CD4-positive, alpha-beta T cell treated with Interferon alpha-2 for 1 hour (primary cell): Measurements from ENCODE around the gene TAF10.
A peak's percentile ranks its signal among the peaks of the same experiment; 100 is the strongest.

ENCODE experiments used
- DNase-seq, 2 donors: peaks; one replicate each; pipeline ENCODE4 v3.0.0-alpha.2; 2020 to 2022

TAF10 gene

GRCh38 chr11:6623391-6624363 lies 11.7 kb upstream of the TAF10 start:
- DNase-seq = no peak

- DNase-seq = no peak
These were observed 10.5 kb upstream of the TAF10 start for GRCh38 chr11:6622261-6623171.

DNA sequence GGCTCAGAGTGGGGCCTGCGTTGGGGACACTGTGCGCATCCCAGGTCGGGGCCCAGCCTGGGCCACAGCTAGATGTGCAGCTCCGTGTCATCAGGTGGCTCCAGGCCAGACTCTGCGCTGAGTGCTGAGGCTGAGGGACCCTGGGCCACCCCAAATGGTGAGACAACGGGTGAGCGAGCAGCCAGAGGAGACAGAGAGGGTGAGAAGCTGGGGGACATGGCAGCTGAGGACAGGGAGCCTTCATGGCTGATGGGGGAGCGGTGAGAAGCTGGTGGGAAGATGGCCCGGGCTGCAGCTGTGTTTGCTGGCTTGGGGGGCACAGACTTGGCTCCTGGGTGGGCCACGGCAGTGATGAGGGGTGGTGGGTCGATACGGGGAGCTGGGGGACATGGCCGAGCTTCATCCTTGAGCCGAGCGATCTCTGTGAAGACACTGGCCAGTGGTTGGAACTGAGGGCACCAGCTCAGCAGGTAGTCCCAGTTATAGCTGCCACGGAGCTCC lies 9.7 kb upstream of the TAF10 start:
- no peak for DNase-seq

DNA sequence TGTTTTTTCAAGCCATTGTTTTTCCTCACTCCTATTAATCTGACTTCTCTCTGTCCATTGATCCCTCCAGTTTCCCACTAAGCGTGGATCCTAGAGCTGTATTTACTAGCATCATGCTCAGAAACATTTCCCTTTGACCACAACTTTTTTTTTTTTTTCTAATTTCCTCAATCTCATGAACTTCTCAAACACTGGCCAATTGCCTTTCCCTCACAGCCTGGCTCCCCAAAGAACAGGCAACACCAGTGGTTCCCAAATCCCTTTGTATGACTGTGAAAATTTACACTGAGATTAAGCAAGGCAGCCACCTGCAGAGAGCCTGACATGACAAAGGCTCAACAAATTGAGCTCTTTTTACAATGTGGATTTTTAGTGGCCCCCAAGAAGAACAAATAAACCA lies 8.6 kb upstream of the TAF10 start:
- DNase-seq = no peak

GRCh38 chr11:6619004-6619745 lies 7.2 kb upstream of the TAF10 start, which contains the start of gene TPP1:
Gene TPP1, minus strand, starts transcription at chr11:6619422. Its CDS starts 22 bp downstream, at chr11:6619400.
- DNase-seq = peak; percentile 91 to 94

GRCh38 chr11:6618117-6619003 lies 6.3 kb upstream of the TAF10 start:
- DNase-seq = peak; percentile 73 to 79

GRCh38 chr11:6617315-6617781 lies 5.3 kb upstream of the TAF10 start:
- DNase-seq = peak in 1 of 2 donors; percentile 20

DNA sequence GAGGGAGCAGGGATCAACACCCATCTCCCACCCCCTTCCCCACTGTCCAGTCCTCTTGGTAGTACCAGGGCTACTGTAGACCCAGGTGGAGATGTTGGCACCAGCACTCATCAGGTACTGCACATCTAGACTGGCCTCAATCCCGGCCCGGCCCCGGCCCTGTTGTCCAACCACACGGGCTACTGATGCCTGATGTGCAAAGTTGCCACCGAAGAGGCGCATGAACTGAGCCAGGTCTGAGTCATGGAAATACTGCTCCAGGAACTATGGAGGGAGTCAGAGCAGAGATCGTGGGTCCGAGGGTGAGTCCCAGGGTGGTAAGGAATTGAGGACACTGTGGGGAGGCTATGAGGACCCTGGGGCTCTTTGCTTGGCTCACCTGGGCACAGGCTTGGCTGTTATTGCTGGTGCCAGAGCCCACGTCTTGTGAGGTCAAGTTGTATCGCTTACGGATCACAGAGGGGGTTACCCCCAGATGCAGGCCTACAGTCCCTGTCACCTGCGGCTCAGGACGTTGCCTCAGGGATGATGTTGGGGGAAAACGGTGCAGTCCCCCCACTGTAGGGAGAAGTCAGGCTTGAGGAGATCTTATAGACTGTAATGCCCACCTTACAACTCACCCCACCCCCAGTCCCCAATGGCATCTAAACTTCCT lies 4.7 kb upstream of the TAF10 start:
- no peak for DNase-seq

GRCh38 chr11:6615882-6616585 lies 4.0 kb upstream of the TAF10 start:
- DNase-seq = no peak

DNA sequence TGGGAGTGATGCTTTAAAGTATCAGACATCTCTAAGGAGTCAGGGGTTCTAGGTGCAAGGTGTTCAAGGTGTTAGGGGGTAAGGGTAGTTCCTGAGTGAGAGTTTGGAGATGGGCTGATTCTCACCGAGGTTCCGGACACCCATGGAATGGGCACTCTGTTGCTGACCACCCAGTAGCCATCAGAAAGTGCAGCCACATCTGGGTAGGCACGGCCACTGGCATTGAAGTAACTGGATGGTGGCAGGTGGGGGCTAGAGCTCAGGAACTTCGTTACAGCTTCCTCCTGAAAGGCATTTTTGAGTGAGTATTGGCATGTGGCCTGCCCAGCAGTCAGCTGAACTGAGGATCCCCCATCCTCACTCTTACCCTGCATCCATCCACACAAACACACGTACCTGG lies 3.0 kb upstream of the TAF10 start:
- no peak for DNase-seq

DNA sequence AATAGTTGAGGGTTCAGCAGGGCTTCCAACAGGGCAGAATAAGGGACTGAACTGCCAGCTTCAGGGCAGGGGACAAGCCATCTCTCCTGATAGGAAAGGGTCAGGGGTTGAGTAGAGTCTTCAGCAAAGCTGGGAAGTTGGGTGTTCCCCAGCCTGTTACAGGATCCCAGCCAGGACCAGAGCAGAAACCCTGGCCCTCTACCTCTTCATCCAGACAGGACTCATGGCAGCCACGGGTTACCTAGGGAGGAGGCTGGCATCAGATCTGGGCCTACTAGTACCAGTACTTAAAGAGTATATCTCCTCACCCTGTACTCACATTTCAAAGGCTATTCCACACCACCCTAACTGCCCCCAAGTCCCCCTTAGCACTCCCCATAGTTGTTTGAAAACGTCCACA lies 2.4 kb upstream of the TAF10 start:
- DNase-seq = no peak

DNA sequence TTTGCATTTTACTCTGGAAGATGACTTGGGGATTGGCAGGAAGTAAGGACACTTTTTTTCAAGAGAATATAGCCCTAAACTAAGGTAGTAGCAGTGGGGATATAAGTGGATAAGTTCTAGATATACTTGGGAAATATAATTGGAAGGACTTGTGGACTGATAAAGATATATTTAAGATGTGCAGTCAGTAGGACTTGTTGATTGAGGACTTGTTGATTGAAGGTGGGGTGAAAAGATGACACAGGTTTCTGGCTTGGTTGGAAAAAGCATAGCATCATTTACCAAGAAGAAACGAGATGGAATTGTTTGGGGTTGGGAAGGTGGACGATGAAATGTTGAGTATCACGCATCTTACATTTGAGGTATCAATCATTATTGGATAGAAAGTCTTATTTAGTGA lies 1.5 kb upstream of the TAF10 start:
- DNase-seq = no peak

- DNase-seq = no peak
These were observed 128 bp downstream of the TAF10 start for GRCh38 chr11:6611963-6612212.

GRCh38 chr11:6611092-6611962 lies 689 bp downstream of the TAF10 start:
- peak in 1 of 2 donors; percentile 40 for DNase-seq

DNA sequence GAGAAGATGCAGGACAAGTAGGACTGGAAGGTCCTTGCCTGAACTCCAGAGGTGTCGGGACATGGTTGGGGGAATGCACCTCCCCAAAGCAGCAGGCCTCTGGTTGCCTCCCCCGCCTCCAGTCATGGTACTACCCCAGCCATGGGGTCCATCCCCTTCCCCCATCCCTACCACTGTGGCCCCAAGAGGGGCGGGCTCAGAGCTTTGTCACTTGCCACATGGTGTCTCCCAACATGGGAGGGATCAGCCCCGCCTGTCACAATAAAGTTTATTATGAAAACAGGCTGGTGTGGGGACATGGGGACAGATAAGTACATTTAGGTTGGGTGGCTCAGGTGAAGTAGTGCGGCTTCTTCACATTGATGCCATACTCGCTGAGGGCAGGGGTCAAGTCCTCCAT lies 1.4 kb downstream of the TAF10 start:
- DNase-seq = no peak

GRCh38 chr11:6609502-6610015 lies 2.5 kb downstream of the TAF10 start:
- no peak for DNase-seq

- no peak for DNase-seq
These were observed 3.1 kb downstream of the TAF10 start for GRCh38 chr11:6608726-6609501.

GRCh38 chr11:6608011-6608410 lies 4.0 kb downstream of the TAF10 start:
- no peak for DNase-seq
